ENCODE measurements around the gene CDK14.

DNA sequence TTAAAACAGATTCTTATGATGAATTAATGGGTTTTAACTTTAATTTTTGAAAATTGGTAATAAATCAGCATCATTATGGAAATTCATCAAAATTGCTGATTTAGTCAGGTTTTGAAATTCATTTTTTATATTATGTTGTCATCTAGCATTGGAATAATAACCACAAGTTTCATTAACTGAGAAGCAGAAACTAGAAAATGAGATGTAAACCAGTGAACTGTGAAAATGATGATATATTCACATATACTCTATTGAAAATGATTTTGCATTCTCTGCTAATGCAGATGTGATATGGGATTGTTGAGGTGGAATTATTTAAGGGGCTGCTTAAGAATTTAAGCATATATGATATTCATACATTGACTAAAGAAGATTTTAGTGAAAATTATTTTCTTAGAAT lies 352.0 kb downstream of the CDK14 start:
- no peak for TF ChIP-seq EZH2 (IDR thresholded peaks at IDR 0.05; ENCODE audit: borderline replicate concordance, low read length)
- TF ChIP-seq, protein P1, sequence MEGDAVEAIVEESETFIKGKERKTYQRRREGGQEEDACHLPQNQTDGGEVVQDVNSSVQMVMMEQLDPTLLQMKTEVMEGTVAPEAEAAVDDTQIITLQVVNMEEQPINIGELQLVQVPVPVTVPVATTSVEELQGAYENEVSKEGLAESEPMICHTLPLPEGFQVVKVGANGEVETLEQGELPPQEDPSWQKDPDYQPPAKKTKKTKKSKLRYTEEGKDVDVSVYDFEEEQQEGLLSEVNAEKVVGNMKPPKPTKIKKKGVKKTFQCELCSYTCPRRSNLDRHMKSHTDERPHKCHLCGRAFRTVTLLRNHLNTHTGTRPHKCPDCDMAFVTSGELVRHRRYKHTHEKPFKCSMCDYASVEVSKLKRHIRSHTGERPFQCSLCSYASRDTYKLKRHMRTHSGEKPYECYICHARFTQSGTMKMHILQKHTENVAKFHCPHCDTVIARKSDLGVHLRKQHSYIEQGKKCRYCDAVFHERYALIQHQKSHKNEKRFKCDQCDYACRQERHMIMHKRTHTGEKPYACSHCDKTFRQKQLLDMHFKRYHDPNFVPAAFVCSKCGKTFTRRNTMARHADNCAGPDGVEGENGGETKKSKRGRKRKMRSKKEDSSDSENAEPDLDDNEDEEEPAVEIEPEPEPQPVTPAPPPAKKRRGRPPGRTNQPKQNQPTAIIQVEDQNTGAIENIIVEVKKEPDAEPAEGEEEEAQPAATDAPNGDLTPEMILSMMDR (IDR thresholded peaks at IDR 0.05; ENCODE audit: low read length) = no peak
